H1 (cell line): ENCODE results near the gene NEURL1. TPM values are rescaled to one million over a fixed set of nuclear protein-coding genes. Genes with fewer than 3 reads are reported as not detected.
A peak's percentile ranks its signal among the peaks of the same experiment; 100 is the strongest.

Source experiments
- CTCF ChIA-PET: fragments of 300-600 bp; sonication (Branson Sonifier 250); formaldehyde crosslinking; loops from one replicate; lab custom pipeline; 2021; ENCODE audit not compliant: partially characterized antibody; lab: Charles Lee
- POLR2A ChIA-PET: fragments of 300-600 bp; sonication (Branson Sonifier 250); formaldehyde crosslinking; loops from one replicate; lab custom pipeline; 2021; ENCODE audit warnings: inconsistent platforms; ENCODE audit not compliant: partially characterized antibody; lab: Charles Lee
- DNase-seq, 2 experiments: peaks; one replicate each; pipeline versions ENCODE4 v3.0.0 to v3.0.0-alpha.2; 2010 to 2022; ENCODE audit warnings: low spot score in 2 of 2, low read depth in 1 of 2, mixed read lengths in 1 of 2
- FAIRE-seq: peaks from 2 replicates; lab custom pipeline; 2011; peaks lifted over from hg19 to GRCh38; lab: Jason Lieb, UNC
- H2AFZ ChIP-seq: 2 replicates; pipeline ENCODE4 v1.8.1; 2012; ENCODE audit warnings: low read length, inconsistent platforms
- H2AK5ac ChIP-seq: 2 replicates; pipeline ENCODE4 v1.6.1; 2013; ENCODE audit warnings: low read depth, low read length
- H2BK120ac ChIP-seq: replicated peaks from 2 replicates; pipeline ENCODE3; 2013; ENCODE audit warnings: low read depth, low read length, inconsistent platforms
- H2BK12ac ChIP-seq: 2 replicates; pipeline ENCODE4 v1.6.1; 2013; ENCODE audit warnings: low read depth, low read length
- H2BK15ac ChIP-seq: 2 replicates; pipeline ENCODE4 v1.6.1; 2013; ENCODE audit warnings: low read length
- H2BK20ac ChIP-seq: 2 replicates; pipeline ENCODE4 v1.6.1; 2013; ENCODE audit warnings: low read length
- H2BK5ac ChIP-seq: 2 replicates; pipeline ENCODE4 v1.6.1; 2013; ENCODE audit warnings: low read depth, low read length
- H3K14ac ChIP-seq: 2 replicates; pipeline ENCODE4 v1.6.1; 2013; ENCODE audit warnings: inconsistent platforms; ENCODE audit not compliant: insufficient read length
- H3K18ac ChIP-seq: 2 replicates; pipeline ENCODE4 v1.6.1; 2013; ENCODE audit warnings: low read length; ENCODE audit errors: extremely low read depth
- H3K23ac ChIP-seq: 2 replicates; pipeline ENCODE4 v1.6.1; 2013; ENCODE audit warnings: inconsistent platforms; ENCODE audit not compliant: insufficient read length
- H3K23me2 ChIP-seq: 2 replicates; pipeline ENCODE4 v1.6.1; 2013; ENCODE audit warnings: low read depth, low read length
- H3K27ac ChIP-seq: 2 replicates; pipeline ENCODE4 v1.6.1; 2011; ENCODE audit warnings: low read depth, low read length, inconsistent platforms
- H3K27me3 ChIP-seq, 4 experiments: replicated peaks in 1 of 4; 1 replicate in 1 of 4; 2 replicates in 3 of 4; pipeline versions ENCODE4 v1.6.1 to v1.8.1; 2011 to 2013; ENCODE audit warnings: low read length in 3 of 4, mild to moderate bottlenecking in 3 of 4, inconsistent platforms in 2 of 4, mixed read lengths in 2 of 4, moderate library complexity in 1 of 4; ENCODE audit not compliant: control insufficient read depth in 3 of 4, insufficient read depth in 3 of 4; ENCODE audit errors: extremely low read depth in 1 of 4
- H3K36me3 ChIP-seq, 4 experiments: 2 replicates each; pipeline versions ENCODE4 v1.6.1 to v1.8.1; 2011 to 2013; ENCODE audit warnings: mild to moderate bottlenecking in 4 of 4, low read length in 3 of 4, moderate library complexity in 2 of 4, control low read depth in 1 of 4, inconsistent platforms in 1 of 4; ENCODE audit not compliant: insufficient read depth in 4 of 4, control insufficient read depth in 2 of 4
- H3K4ac ChIP-seq: replicated peaks from 2 replicates; pipeline ENCODE3; 2013; ENCODE audit warnings: low read length, low read depth, mixed read lengths, inconsistent platforms; ENCODE audit not compliant: insufficient read length
- H3K4me1 ChIP-seq, 4 experiments: replicated peaks in 1 of 4; 1 replicate in 1 of 4; 2 replicates in 3 of 4; pipeline versions ENCODE4 v1.6.1 to v1.8.1; 2011 to 2013; ENCODE audit warnings: low read length in 3 of 4, inconsistent platforms in 2 of 4, mixed read lengths in 1 of 4; ENCODE audit not compliant: insufficient read depth in 4 of 4, control insufficient read depth in 3 of 4
- H3K4me2 ChIP-seq, 2 experiments: 2 replicates each; pipeline versions ENCODE4 v1.6.1 to v1.8.1; 2011 to 2013; ENCODE audit warnings: low read depth in 2 of 2, low read length in 2 of 2, control low read depth in 1 of 2, inconsistent platforms in 1 of 2, mild to moderate bottlenecking in 1 of 2; ENCODE audit not compliant: insufficient read depth in 1 of 2
- H3K4me3 ChIP-seq, 4 experiments: fragments of 200-600, 300-600 bp in 1 of 4; sonication (generic), shearing (Covaris generic), sonication (Bioruptor Twin) in 1 of 4; 2 replicates each; pipeline versions ENCODE4 v1.5.1 to v1.8.1; 2011 to 2016; ENCODE audit warnings: low read length in 4 of 4, low read depth in 3 of 4, control low read depth in 2 of 4, inconsistent platforms in 2 of 4, mild to moderate bottlenecking in 2 of 4, mixed read lengths in 1 of 4, moderate library complexity in 1 of 4; ENCODE audit not compliant: insufficient read depth in 2 of 4; ENCODE audit errors: extremely low read depth in 1 of 4
- H3K56ac ChIP-seq: replicated peaks from 2 replicates; pipeline ENCODE3; 2013; ENCODE audit warnings: low read depth, mild to moderate bottlenecking, mixed read lengths, low read length, inconsistent platforms; ENCODE audit not compliant: insufficient read length
- H3K79me1 ChIP-seq: 2 replicates; pipeline ENCODE4 v1.6.1; 2013; ENCODE audit warnings: low read depth, low read length, control low read depth
- H3K79me2 ChIP-seq, 2 experiments: 2 replicates each; pipeline versions ENCODE4 v1.6.1 to v1.8.1; 2012 to 2013; ENCODE audit warnings: low read length in 2 of 2, mild to moderate bottlenecking in 2 of 2, inconsistent platforms in 1 of 2; ENCODE audit not compliant: insufficient read depth in 2 of 2, control insufficient read depth in 1 of 2
- H3K9ac ChIP-seq, 4 experiments: replicated peaks in 1 of 4; 1 replicate in 1 of 4; 2 replicates in 3 of 4; pipeline versions ENCODE4 v1.6.1 to v1.8.1; 2011 to 2013; ENCODE audit warnings: low read depth in 3 of 4, low read length in 3 of 4, control low read depth in 2 of 4, mild to moderate bottlenecking in 2 of 4, moderate library complexity in 2 of 4, inconsistent platforms in 1 of 4; ENCODE audit errors: extremely low read depth in 1 of 4
- H3K9me3 ChIP-seq, 2 experiments: 2 replicates each; pipeline versions ENCODE4 v1.6.1 to v1.8.1; 2012 to 2013; ENCODE audit warnings: mild to moderate bottlenecking in 2 of 2, moderate library complexity in 2 of 2, control low read depth in 1 of 2, inconsistent platforms in 1 of 2, low read depth in 1 of 2, low read length in 1 of 2, mixed read lengths in 1 of 2; ENCODE audit not compliant: insufficient read depth in 2 of 2
- H4K20me1 ChIP-seq, 2 experiments: replicated peaks in 1 of 2; 2 replicates each; pipeline versions ENCODE3 to v1.8.1; 2011 to 2013; ENCODE audit warnings: inconsistent platforms in 2 of 2, low read length in 2 of 2, mild to moderate bottlenecking in 1 of 2; ENCODE audit not compliant: insufficient read depth in 2 of 2, control insufficient read depth in 1 of 2
- H4K5ac ChIP-seq: 2 replicates; pipeline ENCODE4 v1.6.1; 2013; ENCODE audit warnings: low read length, low read depth, mixed read lengths, inconsistent platforms; ENCODE audit not compliant: insufficient read length
- H4K8ac ChIP-seq: 2 replicates; pipeline ENCODE4 v1.8.0; 2013; ENCODE audit warnings: mild to moderate bottlenecking, moderate library complexity, low read length, inconsistent platforms; ENCODE audit not compliant: insufficient read depth; ENCODE audit errors: extremely low read depth
- H4K91ac ChIP-seq: replicated peaks from 2 replicates; pipeline ENCODE3; 2013; ENCODE audit warnings: low read length, mixed read lengths, inconsistent platforms; ENCODE audit not compliant: insufficient read length
- BRCA1 ChIP-seq: IDR thresholded peaks from 2 replicates; pipeline ENCODE4 v1.6.1; 2012; ENCODE audit warnings: low read depth, low read length, improper control_type of control experiment
- WGBS, 2 experiments: shearing (Covaris generic) in 1 of 2; methylation state at CpG; one replicate each; pipeline versions ENCODE4 v1.1.6 to v1.1.7; 2013 to 2015; ENCODE audit warnings: low lambda C conversion rate in 2 of 2, mixed read lengths in 2 of 2, inconsistent platforms in 1 of 2, low coverage in 1 of 2, missing lambda C conversion rate in 1 of 2; ENCODE audit not compliant: insufficient replicate concordance in 2 of 2, insufficient coverage in 1 of 2, insufficient read length in 1 of 2; ENCODE audit errors: extremely low coverage in 1 of 2, missing lambda C conversion rate in 1 of 2; 5-methylcytosine and 5-hydroxymethylcytosine counted together
- polyA plus RNA-seq, 7 experiments: library from polyadenylated mRNA; depleted of rRNA in 3 of 7; stranded (reverse) in 5 of 7; unstranded in 2 of 7; fragments of >200 nt in 5 of 7; fragments of 200-250 nt in 2 of 7; gene quantifications; 1 replicate in 5 of 7; 2 replicates in 1 of 7; 4 replicates in 1 of 7; pipeline versions ENCODE4 v1.2.1 to v1.2.3, GENCODE V29; 2011 to 2013; ENCODE audit warnings: missing spikeins in 2 of 7, mixed read lengths in 2 of 7
- total RNA-seq: library from RNA; stranded (reverse); fragmentation: NEBNext Ultra II Directional; extraction: Animal tissue kit (Norgen Biotek cat#: 25700); gene quantifications from 2 replicates; pipeline ENCODE4 v1.2.1, GENCODE V29; 2021

The NEURL1 gene
- total and polyA plus RNA-seq, 2 of the 8 experiments (the other 6 are each of a cell fraction or from before 2014, with no cell fraction given): 0.54 to 0.58 TPM

DNA sequence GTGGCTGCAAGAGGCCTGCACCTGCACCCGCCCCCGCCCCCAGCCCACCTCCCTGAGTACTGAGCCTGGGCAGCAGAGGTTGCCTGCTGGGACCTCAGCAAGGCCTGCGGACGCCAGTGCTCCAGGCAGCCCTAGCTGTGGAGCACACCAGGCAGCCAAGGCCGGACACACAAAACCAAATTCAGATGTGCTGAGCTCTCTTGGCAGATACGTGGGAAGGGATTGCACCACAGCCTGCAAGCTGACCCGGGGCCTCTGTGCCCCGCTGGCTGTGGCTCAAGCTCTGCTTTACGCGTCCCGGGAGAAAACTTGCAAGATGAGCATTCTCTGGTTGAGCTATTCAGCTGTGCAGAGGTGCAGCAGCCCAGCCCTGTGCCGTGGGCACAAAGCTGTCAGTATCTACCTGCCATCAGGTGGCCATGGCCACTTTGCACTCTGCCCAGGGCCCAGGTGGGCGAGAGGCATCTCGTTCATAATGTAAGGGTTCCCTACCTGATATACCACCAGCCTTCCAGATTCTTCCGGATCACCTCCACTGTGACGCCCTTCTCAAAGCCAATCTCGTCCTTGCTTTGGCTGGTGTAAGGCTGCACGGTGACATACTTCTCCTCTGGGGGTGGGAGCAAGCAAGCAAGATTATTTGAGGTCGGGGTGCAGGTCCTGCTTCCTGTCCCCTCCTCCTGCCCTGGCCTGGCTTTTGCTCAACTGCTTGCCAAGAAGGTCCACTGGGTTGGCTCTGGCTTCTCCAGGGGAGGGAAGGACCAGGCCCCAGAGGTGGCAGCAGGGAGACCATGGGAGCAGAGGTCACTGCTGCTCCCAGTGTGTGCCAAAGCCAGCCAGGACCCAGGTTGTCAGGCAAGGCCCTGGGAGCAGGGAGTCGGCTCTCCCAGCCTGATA is 123.4 kb downstream of the NEURL1 start:
- FAIRE-seq: no peak
- no peaks in the 10 kb centered on the region for H3K79me1 ChIP-seq
- no peak for TF ChIP-seq BRCA1

More for the DNA sequence above, 123.4 kb downstream of the NEURL1 start:
- H3K14ac ChIP-seq: no peak overlapping the region
- H2BK12ac ChIP-seq: no peak overlapping the region
- no peak overlapping the region for H3K23ac ChIP-seq
- H4K20me1 ChIP-seq: no peaks in the 10 kb centered on the region
- H2BK5ac ChIP-seq: peak overlapping the region; percentile 49; the same call in 1 of the 2 replicates
- H3K4me3 ChIP-seq: no peak overlapping the region
- H3K4me1 ChIP-seq: no peaks in the 10 kb centered on the region; a peak in 1 of 7 replicates
- ChIA-PET CTCF (interaction anchor here (0.8 to 10.9 kb wide), 8 partner anchors 11 to 78 kb away, joined by 3 to 114 read pairs (median 3); no protein-coding TSS in a partner anchor), POLR2A (interaction anchor here (0.7 to 1.2 kb wide), 3 partner anchors 13 to 328 kb away, joined by 3 read pairs; no protein-coding TSS in a partner anchor)
- DNase-seq: no peak
- H3K9ac ChIP-seq: no peak overlapping the region
- no peak overlapping the region for H3K27ac ChIP-seq
- no peak overlapping the region for H3K4me2 ChIP-seq
- peak overlapping the region; percentile 57; the same call in 1 of the 2 replicates for H4K8ac ChIP-seq
- H4K5ac ChIP-seq: no peak overlapping the region
- WGBS, 2 experiments: 91% methylated on average over 18 of the region's 20 CpGs; no CpG with 5 or more reads in 1 of the 2 experiments
- no peak overlapping the region for H3K18ac ChIP-seq
- H3K36me3 ChIP-seq: peaks cover 0 to 5% (median 0%) of the 10 kb centered on the region in 4 experiments; a peak in 2 of 8 replicates
- H3K4ac ChIP-seq: no peak overlapping the region
- H2AK5ac ChIP-seq: no peak overlapping the region
- no peak overlapping the region for H2BK120ac ChIP-seq
- no peak overlapping the region for H2AFZ ChIP-seq
- H2BK20ac ChIP-seq: no peak overlapping the region
- no peaks in the 10 kb centered on the region for H3K79me2 ChIP-seq
- peak overlapping the region; percentile 3 for H4K91ac ChIP-seq
- H3K23me2 ChIP-seq: peaks cover 2% of the 10 kb centered on the region; the same call in 1 of the 2 replicates
- H3K9me3 ChIP-seq: no peaks in the 10 kb centered on the region
- no peaks in the 10 kb centered on the region; a peak in 1 of 7 replicates for H3K27me3 ChIP-seq
- peak overlapping the region; percentile 18; the same call in 1 of the 2 replicates for H2BK15ac ChIP-seq
- no peak overlapping the region for H3K56ac ChIP-seq
